GM21576 (cell line): ENCODE data around the gene ANKRD62.
"Not testable (repeated sequence)": the region's sequence is repeated elsewhere in the genome, so short reads cannot be mapped to it uniquely, and the experiment has no call there.

Experiments used
- ATAC-seq: cut with Tn5 transposase; IDR thresholded peaks from one replicate; pipeline ENCODE4 v1.9.1; 2021; ENCODE audit warnings: mild to moderate bottlenecking, moderate library complexity; ENCODE audit not compliant: unreplicated experiment

The ANKRD62 gene

DNA sequence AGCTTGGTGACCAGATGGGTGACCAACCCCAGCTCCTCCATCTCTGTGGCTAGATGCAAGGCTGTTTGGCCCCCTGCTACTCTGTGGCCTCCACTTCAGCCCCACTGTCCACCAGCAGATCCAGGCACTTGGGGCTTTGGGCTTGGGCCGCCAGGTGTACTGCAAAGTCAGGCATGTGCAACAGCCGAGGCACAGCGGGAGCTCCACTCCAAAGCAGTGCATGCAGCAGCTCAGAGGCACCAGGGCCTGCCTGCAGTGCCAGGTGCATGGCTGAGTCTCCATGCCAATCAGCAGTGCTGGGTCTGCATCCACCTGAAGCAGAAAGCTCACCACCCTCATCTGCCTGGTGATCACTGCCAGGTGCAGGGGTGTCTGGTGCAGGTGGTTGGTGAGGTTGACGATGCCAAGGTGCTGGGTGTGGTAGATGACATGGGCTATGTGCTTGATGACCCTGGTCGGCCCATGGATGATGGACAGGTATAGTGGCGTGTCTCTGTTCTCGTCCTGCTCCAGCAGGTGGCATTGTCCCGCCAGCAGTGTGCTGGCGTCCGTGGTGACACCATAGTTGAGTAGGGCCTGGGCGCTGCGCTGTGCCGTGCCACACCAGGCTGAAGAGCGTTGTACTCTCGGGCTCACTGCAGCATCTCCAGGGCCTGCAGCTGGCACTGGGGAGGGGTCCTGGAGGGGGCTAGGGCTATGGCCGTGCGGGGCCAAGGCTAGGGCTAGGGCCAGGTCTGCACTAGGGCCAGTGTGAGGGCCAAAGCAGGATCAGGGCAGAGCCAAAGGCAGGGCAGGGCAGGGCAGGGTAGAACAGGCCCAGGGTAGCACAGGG lies 1.0 kb upstream of the ANKRD62 start:
- ATAC-seq, result no peak

DNA sequence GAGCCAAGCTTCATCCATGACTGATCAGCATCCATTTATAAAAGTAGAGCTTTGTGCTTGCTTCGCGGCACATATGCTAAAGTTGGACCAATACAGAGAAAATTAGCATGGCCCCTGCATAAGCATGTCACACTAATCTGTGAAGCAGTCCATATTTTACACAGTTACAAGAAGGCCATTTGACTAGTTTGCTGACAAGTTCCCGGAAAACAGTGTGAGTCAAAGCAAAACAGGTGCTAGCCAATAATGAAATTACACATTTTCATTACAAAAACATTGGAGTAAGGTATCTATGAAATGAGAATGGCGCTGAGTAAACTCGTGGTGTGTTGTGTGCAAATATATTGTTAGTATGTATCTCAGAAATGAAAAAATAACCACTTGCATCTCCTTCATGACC lies 4.7 kb downstream of the ANKRD62 start:
- ATAC-seq, result no peak

DNA sequence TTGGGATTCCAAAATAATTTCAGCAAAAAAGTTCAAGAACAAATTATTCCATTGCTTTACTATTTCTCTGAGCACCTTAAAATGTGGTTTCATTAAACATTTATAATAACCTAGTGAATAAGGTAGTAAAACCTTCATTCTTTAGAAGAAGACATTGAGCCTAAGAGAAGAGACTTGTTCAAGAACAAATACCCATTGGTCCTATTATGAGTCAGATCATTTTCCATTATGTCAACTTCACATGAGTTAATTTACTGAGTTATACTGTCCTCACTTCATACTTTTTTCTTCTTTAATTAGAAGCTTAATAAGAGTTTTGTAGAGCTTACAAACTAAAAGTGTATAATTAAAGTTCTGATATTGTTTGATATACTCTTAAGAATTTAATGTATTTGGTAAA lies 5.5 kb downstream of the ANKRD62 start:
- no peak for ATAC-seq

DNA sequence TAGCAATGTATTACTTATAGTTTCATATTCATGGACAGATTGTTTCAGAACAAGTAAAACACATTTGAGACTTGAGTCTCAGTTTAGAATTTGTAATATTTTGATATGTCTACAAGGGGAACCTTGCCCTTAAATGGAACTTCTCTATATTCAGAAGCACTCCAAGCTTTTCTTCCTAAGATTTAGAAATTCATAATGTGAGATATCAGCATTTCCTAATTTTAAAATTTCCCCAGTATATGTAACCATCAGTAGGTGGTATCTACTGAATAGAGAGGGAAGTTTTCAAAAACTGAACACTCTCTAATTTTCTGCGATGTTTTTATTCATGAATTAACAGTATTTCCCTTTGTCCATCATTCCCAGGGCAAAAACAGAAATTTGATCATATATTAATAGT lies 7.6 kb downstream of the ANKRD62 start:
- ATAC-seq, result no peak

DNA sequence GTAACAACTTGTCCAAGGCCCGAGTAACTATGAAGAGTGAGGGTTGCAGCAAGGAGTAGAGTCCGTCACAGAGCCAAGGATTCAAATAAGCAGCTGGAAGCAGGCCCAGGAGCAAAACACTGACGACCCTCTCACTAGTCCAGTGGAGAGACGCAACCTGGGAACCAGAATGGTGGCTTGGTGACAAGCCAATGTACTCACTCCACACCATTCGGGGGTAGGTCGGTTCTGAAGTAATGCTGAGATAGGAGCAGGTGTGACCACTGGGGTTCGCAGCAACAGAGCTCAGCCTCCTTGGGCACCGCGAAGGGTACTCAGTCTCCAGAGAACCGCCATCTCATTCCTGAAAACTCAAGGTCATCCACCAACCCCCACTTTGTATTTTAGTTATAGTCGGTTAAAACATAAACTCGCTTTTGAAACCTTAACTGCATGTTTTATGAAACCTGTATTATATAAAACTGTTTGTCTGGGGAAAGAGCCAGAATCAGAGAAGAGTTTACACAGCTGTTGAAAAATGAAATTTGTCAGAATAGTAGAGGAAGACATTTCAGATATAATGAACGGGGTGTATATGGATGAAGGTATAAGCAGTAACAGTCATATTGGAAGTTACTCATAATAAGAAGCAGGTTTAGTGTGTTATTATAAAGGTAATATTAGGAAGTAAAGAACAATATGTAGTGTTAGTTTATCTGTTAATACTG lies 8.6 kb downstream of the ANKRD62 start:
- ATAC-seq, result no peak

DNA sequence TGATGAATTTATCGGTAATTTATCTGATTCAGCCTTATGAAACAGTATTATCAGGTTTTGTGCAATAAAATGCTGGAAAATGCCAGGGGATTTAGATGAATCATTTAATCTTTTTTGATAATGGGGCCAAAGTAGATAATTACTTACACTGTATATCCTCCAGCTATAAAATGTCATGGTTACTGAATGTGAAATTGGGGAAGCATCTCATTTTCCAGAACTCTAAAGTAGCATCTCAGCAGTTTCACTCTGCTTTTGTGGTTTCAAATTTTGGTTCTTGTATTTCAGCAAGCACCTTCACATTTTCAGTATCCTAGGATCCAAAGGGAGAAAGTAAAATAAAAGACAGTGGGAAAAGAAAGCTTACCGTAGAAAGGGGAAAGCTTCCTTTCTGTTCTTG lies 12.8 kb downstream of the ANKRD62 start:
- no peak for ATAC-seq

DNA sequence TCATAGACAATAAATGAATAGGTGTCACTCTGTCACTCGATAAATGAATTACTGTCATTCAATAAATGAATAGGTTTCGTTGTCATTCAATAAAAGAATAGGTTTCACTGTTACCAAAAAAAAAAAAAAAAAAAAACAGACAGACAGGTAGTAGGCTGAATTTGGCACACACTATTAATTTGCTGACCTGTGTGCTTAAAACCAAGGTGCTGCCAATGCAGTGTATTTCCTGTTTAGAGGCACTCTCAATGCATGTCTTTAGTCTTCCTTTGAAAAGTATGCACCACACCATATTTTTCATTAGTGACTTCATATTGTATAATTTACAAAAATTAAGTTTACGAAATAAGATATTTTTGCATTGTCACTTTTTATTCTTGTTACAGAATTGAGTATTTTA lies 16.2 kb downstream of the ANKRD62 start:
- no peak for ATAC-seq

DNA sequence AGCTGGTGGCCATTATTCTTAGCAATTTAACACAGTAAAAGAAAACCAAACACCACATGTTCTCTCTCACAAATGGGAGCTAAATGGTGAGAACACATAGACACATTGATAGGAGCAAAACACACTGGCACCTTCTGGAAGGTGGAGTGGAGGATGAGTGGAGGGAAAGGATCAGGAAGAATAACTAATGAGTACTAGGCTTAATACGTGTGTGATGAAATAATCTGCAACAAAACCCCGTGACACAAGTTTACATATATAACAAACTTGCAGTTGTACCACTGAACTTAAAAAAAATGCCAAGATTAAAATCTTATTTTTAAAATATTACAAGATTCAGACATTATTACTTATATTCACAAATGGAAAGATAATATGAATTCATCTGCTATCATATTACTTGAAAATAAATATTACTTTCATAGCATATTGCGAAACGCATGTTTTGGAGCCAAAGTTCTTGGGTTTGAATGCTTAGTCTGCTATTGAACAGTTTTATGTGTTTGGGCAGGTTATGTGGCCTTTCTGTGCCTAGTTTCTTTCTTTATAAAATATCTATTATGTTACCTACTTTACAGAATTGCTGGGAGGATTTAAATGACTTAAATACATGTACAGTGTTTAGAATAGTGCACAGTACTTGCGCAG lies 20.5 kb downstream of the ANKRD62 start:
- no peak for ATAC-seq

DNA sequence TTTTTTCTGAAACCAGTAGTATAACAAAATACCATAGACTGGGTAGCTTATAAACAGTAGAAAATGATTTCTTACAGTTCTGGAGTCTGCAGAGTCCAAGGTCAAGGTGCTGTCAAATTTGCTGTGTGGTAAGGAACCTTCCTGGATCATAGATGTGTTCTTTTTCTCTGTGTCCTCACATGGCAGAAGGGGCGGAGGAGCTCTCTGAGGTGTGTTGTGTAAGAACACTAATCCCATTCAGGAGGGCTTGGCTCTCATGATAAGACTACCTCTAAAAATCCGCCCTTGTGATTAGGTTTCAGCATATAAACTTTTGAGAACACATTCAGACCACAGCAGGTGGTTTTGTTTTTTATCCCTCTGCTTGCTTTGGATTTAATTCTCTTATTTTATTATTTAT lies 25.7 kb downstream of the ANKRD62 start:
- no peak for ATAC-seq

DNA sequence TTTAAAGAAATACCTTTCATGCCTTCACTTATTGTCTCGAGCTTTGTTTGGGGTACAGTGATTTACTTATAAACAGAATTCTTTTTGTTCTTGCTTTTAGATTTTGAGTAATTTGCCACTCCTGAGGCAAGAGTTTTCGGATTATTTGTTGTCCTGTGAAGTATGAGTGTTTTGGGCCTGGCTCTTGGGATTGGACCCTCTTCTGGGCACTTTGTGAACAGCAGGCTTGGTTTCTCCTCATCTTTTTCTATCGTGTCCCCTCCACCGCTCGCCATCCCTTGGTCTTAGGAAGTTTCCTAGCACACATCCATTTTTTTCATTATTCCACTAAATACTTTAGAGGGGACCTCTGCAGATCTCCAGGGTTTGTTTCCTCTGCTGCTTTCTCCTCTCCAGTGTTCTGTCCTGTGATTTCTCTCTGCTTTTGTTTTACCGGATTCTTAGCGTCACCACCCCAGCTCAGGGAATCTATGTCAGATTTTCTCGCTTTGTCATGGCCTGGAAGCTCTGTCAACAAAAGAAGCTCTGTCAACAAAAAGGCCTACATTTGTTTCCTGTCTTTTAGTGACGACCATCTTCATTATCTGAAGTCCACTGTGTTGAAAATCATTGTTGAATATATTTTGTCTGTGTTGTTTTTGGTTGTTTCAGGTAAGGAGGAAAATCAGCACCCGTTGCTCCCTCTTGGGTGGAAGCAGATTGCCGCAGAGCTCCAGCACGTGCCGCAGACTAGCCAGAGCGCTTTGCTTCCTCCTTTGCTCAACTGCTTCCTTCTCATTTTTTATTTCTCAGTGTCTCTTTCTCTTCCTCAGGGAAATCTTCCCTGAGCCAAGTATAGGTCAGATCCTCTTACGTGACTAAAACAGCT lies 27.8 kb downstream of the ANKRD62 start:
- no peak for ATAC-seq

DNA sequence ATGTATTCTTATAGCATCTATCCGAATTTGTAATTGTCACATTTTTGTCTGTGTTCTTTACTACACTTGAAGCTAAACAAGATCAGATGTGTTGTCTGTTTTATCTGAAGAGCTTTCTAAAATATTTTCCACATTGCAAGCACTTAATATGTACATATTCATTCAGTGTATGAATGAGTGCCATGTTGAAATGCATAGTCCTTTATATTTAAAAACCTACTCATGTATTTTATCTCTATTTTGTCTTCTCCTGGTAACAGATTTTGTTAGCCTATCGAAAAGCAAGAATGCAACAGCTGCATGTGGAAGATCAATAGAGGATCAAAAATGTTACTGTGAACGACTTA lies 28.4 kb downstream of the ANKRD62 start:
- not testable (repeated sequence) for ATAC-seq

DNA sequence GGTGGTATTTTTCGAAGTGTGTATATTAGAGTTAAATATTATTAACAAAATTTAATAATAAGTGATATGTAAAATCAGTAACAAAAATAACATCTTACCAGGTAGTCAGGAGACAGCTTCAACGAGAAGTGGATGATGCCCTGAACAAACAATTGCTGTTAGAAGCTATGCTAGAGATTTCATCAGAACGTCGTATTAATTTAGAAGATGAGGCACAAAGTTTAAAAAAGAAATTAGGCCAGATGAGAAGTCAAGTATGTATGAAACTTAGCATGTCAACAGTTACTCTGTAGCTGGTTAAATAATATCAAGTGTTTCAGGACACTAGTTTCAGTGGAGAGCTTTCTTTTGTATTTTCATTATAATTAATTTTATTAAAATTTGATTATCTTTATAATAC lies 34.0 kb downstream of the ANKRD62 start:
- not testable (repeated sequence) for ATAC-seq

DNA sequence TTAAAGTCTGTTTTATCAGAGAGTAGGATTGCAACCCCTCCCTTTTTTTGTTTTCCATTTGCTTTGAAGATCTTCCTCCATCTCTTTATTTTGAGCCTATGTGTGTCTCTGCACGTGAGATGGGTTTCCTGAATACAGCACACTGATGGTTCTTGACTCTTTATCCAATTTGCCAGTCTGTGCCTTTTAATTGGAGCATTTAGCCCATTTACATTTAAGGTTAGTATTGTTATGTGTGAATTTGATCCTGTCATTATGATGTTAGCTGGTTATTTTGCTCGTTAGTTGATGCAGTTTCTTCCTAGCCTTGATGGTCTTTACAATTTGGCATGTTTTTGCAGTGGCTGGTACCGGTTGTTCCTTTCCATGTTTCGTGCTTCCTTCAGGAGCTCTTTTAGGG lies 45.2 kb downstream of the ANKRD62 start:
- not testable (repeated sequence) for ATAC-seq

DNA sequence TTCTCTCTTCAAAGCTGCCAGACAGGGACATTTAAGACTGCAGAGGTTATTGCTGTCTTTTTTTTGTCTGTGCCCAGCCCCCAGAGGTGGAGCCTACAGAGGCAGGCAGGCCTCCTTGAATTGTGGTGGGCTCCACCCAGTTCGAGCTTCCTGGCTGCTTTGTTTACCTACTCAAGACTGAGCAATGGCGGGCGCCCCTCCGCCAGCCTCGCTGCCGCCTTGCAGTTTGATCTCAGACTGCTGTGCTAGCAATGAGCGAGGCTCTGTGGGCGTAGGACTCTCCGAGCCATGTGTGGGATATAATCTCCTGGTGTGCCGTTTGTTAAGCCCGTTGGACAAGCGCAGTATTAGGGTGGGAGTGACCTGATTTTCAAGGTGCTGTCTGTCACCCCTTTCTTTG lies 47.2 kb downstream of the ANKRD62 start:
- ATAC-seq, result not testable (repeated sequence)

DNA sequence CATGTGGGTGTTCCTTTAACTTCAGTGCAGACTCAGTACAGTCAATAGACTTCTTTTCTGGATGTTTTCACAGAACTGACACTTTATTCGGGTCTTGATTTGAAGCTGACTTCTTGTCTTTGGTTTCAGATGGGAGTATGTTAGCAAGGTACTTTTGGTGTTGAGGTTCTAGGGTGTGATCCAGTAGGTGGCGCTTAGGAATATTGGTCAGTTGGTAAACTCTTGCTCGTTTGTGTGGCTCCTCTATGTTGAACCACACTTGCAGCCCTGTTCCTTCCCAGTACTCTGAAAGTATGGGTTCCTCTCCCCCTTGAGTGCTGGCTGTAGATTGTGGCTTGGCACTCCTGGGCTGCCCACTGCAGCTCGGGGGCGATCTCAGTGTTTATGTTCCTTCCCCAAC lies 48.1 kb downstream of the ANKRD62 start:
- not testable (repeated sequence) for ATAC-seq

DNA sequence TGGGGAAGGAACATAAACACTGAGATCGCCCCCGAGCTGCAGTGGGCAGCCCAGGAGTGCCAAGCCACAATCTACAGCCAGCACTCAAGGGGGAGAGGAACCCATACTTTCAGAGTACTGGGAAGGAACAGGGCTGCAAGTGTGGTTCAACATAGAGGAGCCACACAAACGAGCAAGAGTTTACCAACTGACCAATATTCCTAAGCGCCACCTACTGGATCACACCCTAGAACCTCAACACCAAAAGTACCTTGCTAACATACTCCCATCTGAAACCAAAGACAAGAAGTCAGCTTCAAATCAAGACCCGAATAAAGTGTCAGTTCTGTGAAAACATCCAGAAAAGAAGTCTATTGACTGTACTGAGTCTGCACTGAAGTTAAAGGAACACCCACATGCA lies 55.8 kb downstream of the ANKRD62 start:
- ATAC-seq, result not testable (repeated sequence)

DNA sequence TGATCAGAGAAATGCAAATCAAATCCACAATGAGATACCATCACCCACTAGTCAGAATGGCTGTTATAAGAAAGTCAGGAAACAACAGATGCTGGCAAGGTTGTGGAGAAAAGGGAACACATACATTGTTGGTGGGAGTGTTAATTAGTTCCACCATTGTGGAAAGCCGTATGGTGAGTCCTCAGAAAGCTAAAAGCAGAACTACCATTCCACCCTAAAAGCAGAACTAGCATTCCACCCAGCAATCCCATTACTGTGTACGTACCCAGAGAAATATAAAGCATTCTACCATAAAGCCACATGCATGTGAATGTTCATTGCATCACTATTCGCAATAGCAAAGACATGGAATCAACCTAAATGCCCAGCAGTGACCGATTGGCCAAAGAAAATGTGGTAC lies 60.7 kb downstream of the ANKRD62 start:
- ATAC-seq, result no peak

DNA sequence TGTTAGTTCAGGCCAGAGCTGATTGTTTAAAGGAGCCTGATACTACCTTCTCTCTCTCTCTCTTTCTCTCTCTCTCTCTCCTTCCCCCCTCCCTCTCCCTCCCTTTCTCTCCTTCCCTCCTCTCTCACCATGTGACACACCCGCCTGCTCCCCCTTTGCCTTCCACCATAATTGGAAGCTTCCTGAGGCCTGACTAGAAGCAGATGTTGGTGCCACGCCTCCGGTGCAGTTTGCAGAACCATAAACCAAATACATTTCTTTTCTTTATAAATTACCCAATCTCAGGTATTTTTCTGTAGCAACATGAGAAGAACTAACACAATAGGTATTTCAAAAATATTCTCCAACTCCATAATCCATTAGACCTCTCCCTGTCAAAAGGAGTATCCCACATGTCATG lies 62.4 kb downstream of the ANKRD62 start:
- ATAC-seq, result no peak

DNA sequence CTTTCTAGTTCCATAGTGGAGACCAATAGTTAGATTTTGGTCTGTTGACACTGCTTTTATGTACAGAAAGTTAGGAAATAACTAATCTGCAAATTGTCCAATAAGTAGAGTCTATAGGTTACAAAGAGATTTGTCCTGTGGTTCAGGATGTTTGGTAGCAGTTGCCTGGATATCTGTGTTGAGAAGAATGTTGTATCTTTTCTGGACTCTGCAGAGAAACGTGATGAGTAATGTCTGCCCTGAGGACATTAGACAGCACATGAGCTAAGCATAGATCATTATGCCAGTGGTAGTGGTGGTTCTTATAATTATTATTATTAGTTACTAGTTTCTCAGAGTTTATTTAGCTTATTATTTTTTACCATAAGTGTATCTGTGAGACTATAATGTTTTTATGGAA lies 65.8 kb downstream of the ANKRD62 start:
- no peak for ATAC-seq

DNA sequence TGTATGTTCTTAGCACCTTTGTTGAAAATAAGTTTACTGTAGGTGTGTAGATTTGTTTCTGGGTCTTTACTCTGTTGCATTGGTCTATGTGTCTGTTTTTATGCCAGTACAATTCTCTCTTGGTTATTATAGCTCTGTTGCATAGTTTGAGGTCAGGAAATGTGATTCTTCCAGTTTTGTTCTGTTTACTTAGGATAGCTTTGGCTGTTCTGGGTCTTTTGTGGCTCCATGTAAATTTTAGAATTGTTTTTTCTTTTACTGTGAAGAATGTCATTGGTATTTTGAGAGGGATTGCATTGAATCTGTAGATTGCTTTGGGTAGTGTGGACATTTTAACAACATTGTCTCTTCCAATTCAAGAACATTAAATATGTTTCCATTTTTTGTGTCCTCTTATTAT lies 69.1 kb downstream of the ANKRD62 start:
- no peak for ATAC-seq
